SK-N-DZ (cell line): Measurements from ENCODE around the gene SULT1A2.
"Not testable (repeated sequence)": the region's sequence is repeated elsewhere in the genome, so short reads cannot be mapped to it uniquely, and the experiment has no call there.

Experiments used
- DNase-seq: peaks from one replicate; pipeline ENCODE4 v3.0.0-alpha.2; 2015; ENCODE audit warnings: low spot score

The SULT1A2 gene

GRCh38 chr16:28591355-28591754 is 5.5 kb downstream of the SULT1A2 start:
- no peak for DNase-seq

DNA sequence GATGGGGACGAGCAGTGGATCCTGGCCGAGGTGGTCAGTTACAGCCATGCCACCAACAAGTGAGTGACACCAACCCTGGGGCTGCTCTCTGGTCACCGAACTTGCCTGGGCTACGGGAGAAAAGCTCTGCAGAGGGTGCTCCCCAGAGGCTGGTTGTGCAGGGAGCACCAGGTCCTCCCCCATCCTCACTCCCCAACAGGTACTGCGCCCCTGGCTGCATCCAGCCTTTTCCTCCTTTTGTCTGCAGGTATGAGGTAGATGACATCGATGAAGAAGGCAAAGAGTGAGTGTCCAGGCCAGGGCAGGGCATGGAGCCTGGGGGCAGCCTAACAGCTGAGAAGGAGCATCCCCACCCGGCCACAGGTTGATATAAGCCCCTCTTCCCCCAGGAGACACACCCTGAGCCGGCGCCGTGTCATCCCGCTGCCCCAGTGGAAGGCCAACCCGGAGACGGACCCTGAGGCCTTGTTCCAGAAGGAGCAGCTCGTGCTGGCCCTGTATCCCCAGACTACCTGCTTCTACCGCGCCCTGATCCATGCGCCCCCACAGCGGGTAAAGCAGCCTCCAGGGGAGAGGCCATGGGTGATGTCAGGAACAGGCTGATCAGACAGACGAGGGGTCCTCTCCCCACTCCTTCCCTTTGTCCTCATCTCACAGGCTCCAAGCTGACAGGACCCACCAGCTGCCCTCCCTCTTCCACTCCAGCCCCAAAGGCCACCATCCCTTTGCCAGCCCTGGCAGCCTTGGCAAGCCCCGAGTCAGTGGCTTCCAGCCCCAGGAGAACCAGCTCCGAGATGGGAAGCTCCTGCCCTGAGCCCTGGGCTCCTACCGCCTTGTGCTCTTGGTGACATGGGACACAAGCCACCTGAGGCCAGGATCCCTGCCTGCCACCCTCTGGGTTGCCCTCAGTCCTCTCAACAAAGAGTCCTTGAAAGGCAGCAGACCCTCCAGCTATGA is 6.2 kb downstream of the SULT1A2 start:
- no peak for DNase-seq

GRCh38 chr16:28589930-28590329 is 6.9 kb downstream of the SULT1A2 start:
- no peak for DNase-seq

DNA sequence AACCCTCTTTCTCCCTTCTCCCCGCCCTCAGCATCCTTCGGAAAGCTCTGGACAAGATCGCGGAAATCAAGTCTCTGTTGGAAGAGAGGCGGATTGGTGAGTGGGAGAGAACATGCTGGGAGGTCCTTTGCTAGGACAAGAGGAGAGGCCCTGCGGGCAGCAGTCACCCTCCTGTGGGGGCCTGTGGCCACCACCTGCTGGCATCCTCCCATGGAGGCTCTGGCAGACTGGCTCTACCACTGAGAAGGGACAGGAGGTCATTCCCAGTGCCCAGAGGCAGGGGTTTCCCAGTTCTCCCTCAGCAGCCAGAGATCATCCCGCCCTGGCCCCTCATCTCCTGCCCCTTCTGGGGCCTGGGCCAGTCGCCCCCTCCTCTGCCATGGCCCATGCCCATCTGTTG is 7.8 kb downstream of the SULT1A2 start:
- no peak for DNase-seq

DNA sequence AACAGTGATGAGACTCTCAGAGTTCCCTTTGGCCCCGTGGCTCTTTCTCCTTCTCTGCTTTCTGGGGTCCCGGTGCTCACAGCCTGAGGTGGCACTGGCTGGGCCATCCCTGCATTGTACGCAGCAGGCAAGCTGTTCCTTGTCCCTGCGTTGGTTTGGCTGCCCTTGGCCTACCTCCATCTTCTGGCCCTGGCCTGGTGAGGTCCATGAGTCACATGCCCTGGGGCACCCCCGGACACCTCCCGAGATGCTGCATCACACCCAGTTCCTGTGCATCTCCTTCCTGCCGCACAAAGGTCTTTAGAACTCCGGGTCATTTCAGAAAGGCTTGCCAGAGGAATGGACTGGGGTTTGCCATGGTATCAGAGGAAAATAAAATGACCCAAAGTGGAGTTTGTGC is 9.5 kb downstream of the SULT1A2 start:
- DNase-seq, result no peak

- DNase-seq, result no peak
These were observed 10.4 kb downstream of the SULT1A2 start for GRCh38 chr16:28586466-28586865.

DNA sequence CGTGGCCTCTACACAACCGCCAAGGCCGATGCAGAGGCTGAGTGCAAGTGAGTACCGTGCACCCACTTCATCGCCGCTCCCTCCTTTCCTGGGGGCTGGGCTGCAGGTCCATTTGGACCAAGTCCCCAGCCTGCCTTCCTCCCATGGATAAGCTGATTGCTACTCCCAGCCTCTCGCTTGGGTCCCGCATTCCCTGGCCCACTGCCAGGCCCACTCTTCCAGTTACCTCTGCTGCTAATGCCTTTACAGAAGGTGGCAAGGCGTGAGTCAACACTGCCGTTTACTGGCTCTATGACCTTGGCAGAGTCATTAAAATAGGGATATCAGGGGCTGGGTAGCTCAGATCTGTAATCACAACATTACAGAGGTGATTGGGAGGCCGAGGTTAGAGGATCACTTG is 11.2 kb downstream of the SULT1A2 start:
- DNase-seq, result no peak

- DNase-seq, result no peak
These were observed 16.0 kb downstream of the SULT1A2 start for GRCh38 chr16:28580726-28581315.

DNA sequence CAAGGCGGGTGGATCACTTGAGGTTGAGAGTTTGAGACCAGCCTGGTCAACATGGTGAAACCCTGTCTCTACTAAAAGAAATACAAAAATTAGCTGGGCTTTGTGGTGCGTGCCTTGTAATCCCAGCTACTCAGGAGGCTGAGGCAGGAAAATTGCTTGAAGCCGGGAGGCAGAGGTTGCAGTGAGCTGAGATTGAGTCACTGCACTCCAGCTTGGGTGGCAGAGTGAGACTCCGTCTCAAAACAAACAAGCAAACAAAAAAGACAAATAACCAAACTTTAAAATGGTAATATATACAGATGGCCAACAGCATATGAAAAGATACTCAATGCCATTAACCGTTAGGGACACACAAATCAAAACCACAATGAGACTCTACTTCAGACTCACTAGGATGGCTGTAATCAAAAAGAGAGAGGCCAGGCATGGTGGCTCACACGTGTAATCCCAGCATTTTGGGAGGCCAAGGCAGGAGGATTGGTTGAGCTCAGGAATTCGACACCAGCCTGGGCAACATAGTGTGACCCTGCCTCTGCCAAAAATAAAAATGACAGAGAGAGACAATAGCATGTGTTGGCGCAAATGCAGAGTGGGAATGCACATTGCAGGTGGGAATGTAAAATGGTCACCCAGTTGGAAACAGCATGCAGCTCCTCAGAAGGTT is 21.3 kb downstream of the SULT1A2 start:
- no peak for DNase-seq

DNA sequence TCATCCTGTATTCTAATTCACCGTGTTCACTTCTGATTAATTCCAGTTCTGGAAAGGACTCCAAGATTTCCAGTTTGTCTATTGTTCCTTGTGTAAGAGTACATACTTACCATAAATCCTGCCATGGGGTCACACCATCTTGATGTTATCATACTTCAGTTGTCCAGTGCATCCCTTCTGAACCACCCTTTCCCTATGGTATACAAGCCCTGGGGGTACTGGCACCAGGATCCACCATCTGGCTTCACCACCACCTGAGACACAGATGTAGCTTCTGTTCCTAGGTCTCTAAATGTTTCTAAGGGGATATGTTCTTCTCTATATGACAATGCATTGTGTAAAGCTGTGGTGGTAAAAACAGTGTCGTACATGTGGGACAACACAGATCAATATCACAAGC is 21.9 kb downstream of the SULT1A2 start:
- DNase-seq, result no peak

DNA sequence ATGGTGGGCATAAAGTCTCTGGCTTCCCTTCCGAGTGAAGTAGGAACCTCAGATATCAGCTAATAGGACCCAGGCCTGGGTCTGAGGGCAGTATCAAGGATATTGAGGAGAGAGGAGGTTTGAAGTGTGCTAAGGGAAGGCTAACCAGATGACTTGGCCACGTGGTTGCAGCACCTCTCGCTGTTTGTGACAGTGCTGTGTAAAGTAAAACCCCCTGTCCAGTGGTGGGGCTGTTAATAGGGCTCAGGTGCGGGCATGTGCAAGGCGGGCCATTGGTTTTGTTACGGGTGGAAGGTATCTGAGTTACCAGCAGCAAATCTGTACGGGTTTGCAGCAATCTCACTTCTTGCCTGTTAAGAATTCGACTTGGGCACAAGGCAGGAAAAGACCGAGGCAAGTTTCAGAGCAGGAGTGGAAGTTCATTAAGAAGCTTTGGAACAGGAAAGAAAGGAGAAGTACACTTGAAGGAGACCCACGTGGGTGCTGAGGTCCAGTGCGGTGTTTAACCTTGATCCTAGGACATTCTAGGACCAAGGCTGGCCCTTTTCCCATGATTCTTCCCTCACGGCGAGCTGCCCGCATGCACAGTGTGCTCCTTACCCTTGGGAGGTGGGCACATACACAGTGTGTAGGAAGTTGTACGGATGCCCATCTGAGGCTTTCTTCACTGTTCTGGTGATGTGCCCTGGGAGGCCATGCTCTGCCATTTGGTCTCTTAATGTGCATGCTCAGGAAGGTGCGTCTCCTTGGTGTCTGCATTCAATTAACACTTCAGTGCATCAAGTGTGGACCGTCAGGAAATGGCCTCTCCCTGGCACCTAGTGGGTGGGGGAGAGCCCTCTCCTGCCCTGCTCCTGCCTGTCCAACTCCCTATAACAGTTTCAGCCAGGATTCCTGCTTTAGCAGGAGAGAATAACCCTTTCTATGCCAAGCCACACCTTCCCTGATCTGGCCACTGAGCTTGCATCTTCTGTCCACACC is 22.8 kb downstream of the SULT1A2 start:
- no peak for DNase-seq

DNA sequence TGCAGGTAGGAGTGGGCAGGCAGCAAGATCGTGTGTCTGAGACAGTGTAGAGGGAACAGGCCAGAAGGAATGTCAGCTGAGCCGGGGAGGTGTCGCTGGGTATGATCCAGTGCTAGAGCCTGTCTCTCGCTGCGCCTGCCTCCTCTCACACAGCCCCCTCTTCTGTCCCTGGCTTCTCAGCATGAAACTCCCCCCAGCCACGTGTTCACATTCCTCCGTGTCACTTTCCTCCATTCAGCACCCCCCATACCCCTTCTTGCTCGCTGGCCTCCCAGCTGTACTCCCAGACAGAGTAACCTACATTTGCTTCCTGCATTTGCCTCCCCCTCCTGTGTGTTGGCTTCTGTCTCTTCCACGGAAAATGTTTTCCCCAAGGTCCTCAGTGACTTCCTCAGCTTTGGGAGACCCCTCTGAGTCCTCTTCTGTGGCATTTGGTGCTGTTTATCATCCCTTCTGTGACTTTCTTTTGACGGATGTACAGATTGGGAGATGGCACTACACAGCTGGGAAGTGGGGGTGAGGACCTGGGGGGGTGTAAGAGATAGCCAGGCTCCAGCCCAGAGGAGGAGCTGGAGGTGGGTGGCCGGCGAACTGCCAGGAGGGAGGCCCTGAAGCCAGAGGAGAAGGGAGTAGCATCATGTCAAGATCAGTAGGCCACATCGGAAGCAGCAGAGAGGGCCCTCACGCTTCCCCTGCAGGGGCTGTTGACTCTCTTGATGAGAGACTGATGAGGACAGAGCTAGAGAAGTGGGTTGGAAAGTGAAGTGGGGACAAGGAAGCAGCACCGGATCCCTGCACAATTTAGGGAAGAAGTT is 23.9 kb downstream of the SULT1A2 start:
- DNase-seq, result no peak

- DNase-seq, result no peak
These were observed 26.7 kb downstream of the SULT1A2 start for GRCh38 chr16:28569968-28570752.

GRCh38 chr16:28569021-28569420 is 27.8 kb downstream of the SULT1A2 start:
- no peak for DNase-seq

GRCh38 chr16:28567292-28567691 is 29.6 kb downstream of the SULT1A2 start:
- no peak for DNase-seq

DNA sequence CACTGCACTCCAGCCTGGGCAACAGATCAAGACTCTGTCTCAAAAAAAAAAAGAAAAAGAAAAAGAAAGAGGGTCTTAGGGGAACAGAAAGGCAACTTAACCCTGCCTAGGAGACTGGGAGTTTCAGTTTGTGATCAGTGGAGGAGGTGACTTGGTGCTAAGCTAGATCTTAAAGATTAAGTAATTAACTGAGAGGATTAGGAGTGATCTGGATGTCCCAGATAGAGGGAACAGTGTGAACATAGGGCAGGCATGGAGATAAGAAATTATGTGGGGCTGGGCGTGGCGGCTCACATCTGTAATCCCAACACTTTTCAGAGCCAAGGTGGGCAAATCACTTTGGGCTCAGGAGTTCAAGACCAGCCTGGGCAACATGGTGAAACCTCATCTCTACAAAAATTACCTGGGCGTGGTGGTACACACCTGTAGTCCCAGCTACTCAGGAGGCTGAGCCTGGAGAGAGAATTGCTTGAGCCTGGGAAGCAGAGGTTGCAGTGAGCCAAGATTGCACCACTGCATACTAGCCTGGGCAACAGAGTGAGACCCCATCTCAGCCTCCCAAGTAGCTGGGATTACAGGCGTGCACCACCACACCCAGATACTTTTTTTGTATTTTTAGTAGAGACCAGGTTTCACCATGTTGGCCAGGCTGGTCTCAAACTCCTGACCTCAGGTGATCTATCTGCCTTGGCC is 30.5 kb downstream of the SULT1A2 start:
- DNase-seq, result not testable (repeated sequence)

- DNase-seq, result no peak
These were observed 33.6 kb downstream of the SULT1A2 start for GRCh38 chr16:28563218-28563617.

- DNase-seq, result no peak
These were observed 34.7 kb downstream of the SULT1A2 start for GRCh38 chr16:28562199-28562598.
